AG04449 (cell line): ENCODE results near the gene KCNQ1.

Experiments used
- CTCF ChIA-PET: fragments of 350-600 bp; formaldehyde crosslinking; extraction: SDS; loops from one replicate; lab custom pipeline; 2021; ENCODE audit warnings: antibody characterized with exemption; lab: Yijun Ruan, JAX
- POLR2A ChIA-PET: fragments of 400-600, 350-600 bp; formaldehyde crosslinking; extraction: SDS; loops from one replicate; lab custom pipeline; 2020; ENCODE audit warnings: antibody characterized with exemption, inconsistent platforms; lab: Yijun Ruan, JAX
- DNase-seq: peaks from one replicate; pipeline ENCODE4 v3.0.0-alpha.2; 2010; ENCODE audit warnings: low read depth, low spot score
- H3K4me3 ChIP-seq: 2 replicates; pipeline ENCODE4 v1.5.1; 2011; ENCODE audit warnings: low read depth, mild to moderate bottlenecking, control low read depth, low read length
- TF ChIP-seq, protein P1 (sequence below): IDR thresholded peaks from one replicate; pipeline ENCODE4 v1.5.1; 2011; ENCODE audit warnings: mild to moderate bottlenecking, moderate library complexity, low read length, control low read depth, inconsistent platforms; ENCODE audit not compliant: insufficient read depth; ENCODE audit errors: missing control alignments

Gene KCNQ1

DNA sequence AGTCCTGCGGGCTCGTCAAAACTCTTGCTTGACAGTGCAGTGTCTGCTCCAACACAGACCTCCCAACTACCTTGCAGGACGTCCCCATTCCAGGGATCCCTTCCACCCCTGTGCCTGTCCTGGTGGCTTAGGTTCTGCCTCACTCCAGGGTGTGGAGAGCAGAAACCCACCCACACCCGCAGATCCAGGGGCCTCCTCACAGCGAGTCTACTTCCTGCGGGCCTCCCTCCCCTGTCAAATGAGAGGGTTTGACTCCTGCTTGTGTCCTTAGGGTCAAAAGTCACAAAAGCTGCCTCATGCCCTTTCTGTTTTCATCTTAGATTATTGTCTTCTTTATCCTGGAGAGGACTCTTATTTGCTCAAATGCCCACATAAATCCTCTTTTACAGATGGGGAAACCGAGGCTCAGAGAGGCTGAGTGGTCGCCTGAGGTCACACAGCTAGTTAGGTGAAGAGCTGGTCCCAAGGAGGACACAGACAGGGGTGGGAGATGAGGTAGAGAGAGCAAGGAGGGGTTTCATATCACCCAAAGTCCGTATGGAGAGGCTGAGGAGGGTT lies 336.1 kb downstream of the KCNQ1 start:
- no peak overlapping the region for H3K4me3 ChIP-seq
- POLR2A ChIA-PET: no interaction called here
- DNase-seq: no peak
- CTCF ChIA-PET: interaction anchor here (0.8 kb wide), 1 partner anchor 345 kb away, joined by 3 read pairs; no protein-coding TSS in a partner anchor
- TF ChIP-seq, protein P1, sequence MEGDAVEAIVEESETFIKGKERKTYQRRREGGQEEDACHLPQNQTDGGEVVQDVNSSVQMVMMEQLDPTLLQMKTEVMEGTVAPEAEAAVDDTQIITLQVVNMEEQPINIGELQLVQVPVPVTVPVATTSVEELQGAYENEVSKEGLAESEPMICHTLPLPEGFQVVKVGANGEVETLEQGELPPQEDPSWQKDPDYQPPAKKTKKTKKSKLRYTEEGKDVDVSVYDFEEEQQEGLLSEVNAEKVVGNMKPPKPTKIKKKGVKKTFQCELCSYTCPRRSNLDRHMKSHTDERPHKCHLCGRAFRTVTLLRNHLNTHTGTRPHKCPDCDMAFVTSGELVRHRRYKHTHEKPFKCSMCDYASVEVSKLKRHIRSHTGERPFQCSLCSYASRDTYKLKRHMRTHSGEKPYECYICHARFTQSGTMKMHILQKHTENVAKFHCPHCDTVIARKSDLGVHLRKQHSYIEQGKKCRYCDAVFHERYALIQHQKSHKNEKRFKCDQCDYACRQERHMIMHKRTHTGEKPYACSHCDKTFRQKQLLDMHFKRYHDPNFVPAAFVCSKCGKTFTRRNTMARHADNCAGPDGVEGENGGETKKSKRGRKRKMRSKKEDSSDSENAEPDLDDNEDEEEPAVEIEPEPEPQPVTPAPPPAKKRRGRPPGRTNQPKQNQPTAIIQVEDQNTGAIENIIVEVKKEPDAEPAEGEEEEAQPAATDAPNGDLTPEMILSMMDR: no peak

DNA sequence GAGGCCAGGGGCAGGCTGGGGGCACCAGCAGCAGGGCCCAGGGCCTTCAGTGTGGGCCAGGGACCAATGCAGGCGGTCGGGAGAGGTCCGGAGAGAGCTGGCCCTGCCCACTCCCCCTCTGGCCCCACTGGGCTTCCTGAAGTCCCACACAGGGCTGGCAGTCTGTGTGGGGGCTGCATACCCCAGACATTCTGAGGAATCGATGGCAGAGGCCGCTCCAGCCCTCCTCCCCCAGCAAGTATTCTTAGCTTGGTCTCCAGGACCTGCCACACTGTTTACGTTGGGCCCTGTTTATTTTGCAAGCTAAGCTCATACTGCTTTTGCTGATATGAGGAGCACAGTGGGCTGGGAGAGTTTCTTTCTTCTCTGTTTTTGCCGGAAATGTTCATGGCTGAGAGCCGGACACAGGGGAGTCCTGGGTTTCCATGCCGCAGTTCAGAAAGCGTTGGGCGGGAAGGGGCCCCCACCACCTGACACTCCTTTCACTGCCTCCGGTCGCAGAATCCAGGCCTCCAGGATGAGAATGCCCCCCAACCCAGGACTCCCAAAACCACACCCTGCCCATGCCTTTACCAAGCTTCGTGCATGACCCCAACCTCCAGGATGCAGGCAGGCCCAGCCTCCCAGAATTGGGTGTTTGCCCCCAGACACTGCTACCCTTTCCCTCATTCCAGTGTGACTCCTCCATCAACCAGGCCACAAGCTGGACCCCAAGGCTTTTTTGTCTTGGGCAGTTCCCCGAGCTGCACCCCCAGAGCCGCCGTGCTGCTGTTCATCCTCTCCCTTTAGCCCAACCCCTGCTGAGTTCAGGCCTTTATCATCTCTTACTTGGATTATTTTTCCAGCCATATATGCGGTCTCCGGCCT lies 336.8 kb downstream of the KCNQ1 start:
- DNase-seq: no peak
- TF ChIP-seq, protein P1: no peak
- ChIA-PET CTCF (interaction anchor here (0.8 to 1.0 kb wide), 2 partner anchors 107 to 345 kb away, joined by 3 read pairs; no protein-coding TSS in a partner anchor), POLR2A (no interaction called here)
- H3K4me3 ChIP-seq: no peak overlapping the region

DNA sequence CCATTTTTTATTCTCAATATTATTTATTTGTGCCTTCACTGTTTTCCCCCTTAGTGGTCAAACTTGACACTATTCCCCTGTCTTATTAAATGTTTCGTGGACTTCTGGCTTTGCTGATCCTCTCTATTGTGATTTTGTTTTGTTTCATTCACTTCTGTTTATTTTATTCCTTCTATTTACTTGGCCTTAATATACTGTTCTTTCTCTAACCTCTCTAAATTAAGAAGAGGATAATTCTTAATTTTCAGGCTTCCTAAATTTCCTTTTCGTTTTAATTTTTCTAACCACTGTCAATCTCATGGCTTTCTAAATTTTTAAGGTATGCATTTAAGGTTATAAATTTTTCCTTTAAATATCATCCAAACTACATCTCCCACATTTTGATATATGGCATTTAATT lies 338.0 kb downstream of the KCNQ1 start:
- no peak for DNase-seq
- POLR2A ChIA-PET: no interaction called here
- CTCF ChIA-PET: no interaction called here
- no peak overlapping the region for H3K4me3 ChIP-seq
- TF ChIP-seq, protein P1: no peak

DNA sequence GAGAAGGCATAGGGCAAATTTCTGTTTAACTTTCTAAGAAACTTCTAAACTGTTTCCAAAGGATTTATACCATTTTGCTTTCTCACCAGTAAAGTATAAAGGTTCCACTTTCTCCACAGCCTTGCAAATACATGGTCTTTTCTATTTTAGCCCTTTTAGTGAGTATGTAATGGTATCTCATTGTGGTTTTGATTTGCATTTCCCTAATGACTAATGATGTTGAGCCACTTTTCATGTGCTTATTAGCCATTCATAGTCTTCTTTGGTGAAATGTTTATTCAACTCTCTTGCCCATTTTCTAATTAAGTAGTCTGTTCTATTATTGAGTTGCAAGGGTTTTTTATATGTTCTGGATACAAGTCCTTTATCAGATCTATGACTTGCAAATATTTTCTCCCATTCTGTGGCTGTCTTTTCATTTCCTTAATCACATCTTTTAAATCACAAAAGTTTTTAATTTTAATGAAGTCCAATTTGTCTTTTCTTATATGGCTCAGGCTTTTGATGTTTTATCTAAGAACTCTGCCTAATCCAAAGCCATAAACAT lies 338.8 kb downstream of the KCNQ1 start:
- no peak for DNase-seq
- H3K4me3 ChIP-seq: no peak overlapping the region
- TF ChIP-seq, protein P1: no peak
- ChIA-PET POLR2A (no interaction called here), CTCF (no interaction called here)

DNA sequence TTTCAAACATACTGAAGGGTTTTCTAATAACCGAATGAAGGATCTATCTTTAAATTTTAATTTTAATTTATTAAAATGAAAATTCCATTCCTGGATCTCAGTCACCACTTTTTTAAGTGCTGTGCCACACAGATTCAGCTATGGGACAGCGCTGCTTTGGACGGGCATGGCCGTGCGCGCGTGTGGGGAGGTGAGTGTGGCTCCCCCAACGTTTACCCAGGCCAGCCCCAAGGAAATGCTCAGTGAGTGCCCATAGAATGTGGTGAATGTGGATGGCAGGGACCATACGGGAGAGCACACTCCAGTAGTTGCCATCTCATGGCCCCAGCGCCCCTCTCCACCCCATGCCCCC lies 343.0 kb downstream of the KCNQ1 start:
- CTCF ChIA-PET: no interaction called here
- POLR2A ChIA-PET: no interaction called here
- TF ChIP-seq, protein P1: no peak
- H3K4me3 ChIP-seq: no peak overlapping the region
- DNase-seq: no peak
